ENCODE measurements around the gene CEBPE. TPM values are rescaled to one million over a fixed set of nuclear protein-coding genes. Genes with fewer than 3 reads are reported as not detected.

Gene CEBPE
- total RNA-seq, 1 donor from 2014 or later = not detected

DNA sequence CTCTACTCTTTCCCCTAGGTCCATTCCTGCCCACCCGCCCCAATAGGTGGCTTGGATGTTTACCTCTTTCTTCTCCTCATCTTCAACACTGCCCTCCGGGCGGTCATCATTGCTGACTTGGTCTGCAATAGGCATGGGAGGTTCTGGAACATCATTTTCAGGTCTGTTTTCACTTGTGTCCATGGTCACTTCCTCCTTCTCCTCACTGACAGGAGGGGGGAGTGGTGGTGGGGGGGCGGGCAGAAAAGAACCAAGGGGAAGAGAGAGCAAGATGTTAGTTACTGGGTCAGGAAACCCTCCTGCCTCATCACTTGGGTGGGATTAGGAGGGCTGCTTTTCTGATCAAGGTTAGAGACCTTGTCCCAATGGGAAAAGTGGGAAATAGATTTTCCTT is 49.6 kb downstream of the CEBPE start:
- Mint-ChIP-seq H3K27ac (ENCODE audit: unreplicated experiment) (peak overlapping the region; percentile 58), H3K27me3 (ENCODE audit: low read depth, unreplicated experiment) (no peaks in the 10 kb centered on the region), H3K4me3 (ENCODE audit: unreplicated experiment) (peak overlapping the region; percentile 97), H3K36me3 (ENCODE audit: low read depth, unreplicated experiment) (peaks cover 6% of the 10 kb centered on the region), H3K9me3 (ENCODE audit: unreplicated experiment) (no peaks in the 10 kb centered on the region), H3K4me1 (ENCODE audit: low read depth, unreplicated experiment) (peaks cover 35% of the 10 kb centered on the region)
- TF ChIP-seq CTCF (IDR thresholded peaks at IDR 0.05; ENCODE audit: insufficient read depth, low read depth, low read length) (no peak), EZH2 (IDR thresholded peaks at IDR 0.05; ENCODE audit: insufficient read depth, low read length) (no peak)
- H3K9me3 ChIP-seq (ENCODE audit: insufficient read depth, low read depth, low read length) = no peaks in the 10 kb centered on the region
- H3K4me1 ChIP-seq (ENCODE audit: insufficient read depth, low read length) = peaks cover 43% of the 10 kb centered on the region
- no peak for FAIRE-seq
- no peak overlapping the region for H3K4me3 ChIP-seq (ENCODE audit: insufficient read depth, low read depth, low read length)
- H3K36me3 ChIP-seq (ENCODE audit: insufficient read depth, low read length) = peaks cover 45% of the 10 kb centered on the region
- peak overlapping the region; percentile 97 for H3K4me2 ChIP-seq (ENCODE audit: low read length)
- no peak overlapping the region for H2AFZ ChIP-seq (ENCODE audit: low read depth, low read length)
- peaks cover 83% of the 10 kb centered on the region for H3K79me2 ChIP-seq (ENCODE audit: insufficient read depth, low read length)
- H3K9ac ChIP-seq (ENCODE audit: low read length) = peak overlapping the region; percentile 99
- peaks cover 66% of the 10 kb centered on the region for H4K20me1 ChIP-seq (ENCODE audit: insufficient read depth, low read length)
- peak overlapping the region; percentile 13 for H3K27ac ChIP-seq (ENCODE audit: low read depth, low read length)
- DNase-seq (ENCODE audit: low read depth) = no peak
- H3K27me3 ChIP-seq (ENCODE audit: insufficient read depth, low read length) = no peaks in the 10 kb centered on the region

- Histone ChIP-seq H3K79me2 (ENCODE audit: insufficient read depth, low read length) (peaks cover 87% of the 10 kb centered on the region), H3K4me3 (ENCODE audit: insufficient read depth, low read depth, low read length) (peak overlapping the region; percentile 14), H3K9ac (ENCODE audit: low read length) (peak overlapping the region; percentile 99), H3K9me3 (ENCODE audit: insufficient read depth, low read depth, low read length) (no peaks in the 10 kb centered on the region), H2AFZ (ENCODE audit: low read depth, low read length) (no peak overlapping the region), H3K27me3 (ENCODE audit: insufficient read depth, low read length) (no peaks in the 10 kb centered on the region), H4K20me1 (ENCODE audit: insufficient read depth, low read length) (peaks cover 71% of the 10 kb centered on the region), H3K27ac (ENCODE audit: low read depth, low read length) (no peak overlapping the region), H3K4me1 (ENCODE audit: insufficient read depth, low read length) (peaks cover 43% of the 10 kb centered on the region), H3K4me2 (ENCODE audit: low read length) (peak overlapping the region; percentile 97), H3K36me3 (ENCODE audit: insufficient read depth, low read length) (peaks cover 50% of the 10 kb centered on the region)
- peak; percentile 78 for DNase-seq (ENCODE audit: low read depth)
- peaks cover 11% of the 10 kb centered on the region for H3K36me3 Mint-ChIP-seq (ENCODE audit: low read depth, unreplicated experiment)
- no peaks in the 10 kb centered on the region for H3K27me3 Mint-ChIP-seq (ENCODE audit: low read depth, unreplicated experiment)
- H3K4me3 Mint-ChIP-seq (ENCODE audit: unreplicated experiment) = peak overlapping the region; percentile 78
- no peaks in the 10 kb centered on the region for H3K9me3 Mint-ChIP-seq (ENCODE audit: unreplicated experiment)
- peaks cover 37% of the 10 kb centered on the region for H3K4me1 Mint-ChIP-seq (ENCODE audit: low read depth, unreplicated experiment)
- TF ChIP-seq CTCF (IDR thresholded peaks at IDR 0.05; ENCODE audit: insufficient read depth, low read depth, low read length) (peak; percentile 100), EZH2 (IDR thresholded peaks at IDR 0.05; ENCODE audit: insufficient read depth, low read length) (no peak)
- FAIRE-seq = peak; percentile 13
- H3K27ac Mint-ChIP-seq (ENCODE audit: unreplicated experiment) = peak overlapping the region; percentile 58
Measured at GRCh38 chr14:23068789-23069412, 50.2 kb downstream of the CEBPE start.

All from astrocyte (in vitro differentiated cells and primary cell).